IPS-18c (cell line): ENCODE results near the gene LGALS7.
"Not testable (repeated sequence)": the region's sequence is repeated elsewhere in the genome, so short reads cannot be mapped to it uniquely, and the experiment has no call there.

ENCODE experiments used
- H3K4me3 ChIP-seq: 2 replicates; pipeline ENCODE4 v1.7.0; 2013; ENCODE audit warnings: low read depth, mild to moderate bottlenecking, low read length, moderate library complexity; ENCODE audit not compliant: insufficient read depth
- H3K9me3 ChIP-seq: one replicate; pipeline ENCODE4 v1.6.1; 2013; ENCODE audit warnings: mild to moderate bottlenecking, low read length, moderate library complexity; ENCODE audit not compliant: control insufficient read depth, insufficient read depth

LGALS7 gene

GRCh38 chr19:38754196-38754595, 19.1 kb downstream of the LGALS7 start:
- H3K9me3 ChIP-seq = not testable (repeated sequence)

DNA sequence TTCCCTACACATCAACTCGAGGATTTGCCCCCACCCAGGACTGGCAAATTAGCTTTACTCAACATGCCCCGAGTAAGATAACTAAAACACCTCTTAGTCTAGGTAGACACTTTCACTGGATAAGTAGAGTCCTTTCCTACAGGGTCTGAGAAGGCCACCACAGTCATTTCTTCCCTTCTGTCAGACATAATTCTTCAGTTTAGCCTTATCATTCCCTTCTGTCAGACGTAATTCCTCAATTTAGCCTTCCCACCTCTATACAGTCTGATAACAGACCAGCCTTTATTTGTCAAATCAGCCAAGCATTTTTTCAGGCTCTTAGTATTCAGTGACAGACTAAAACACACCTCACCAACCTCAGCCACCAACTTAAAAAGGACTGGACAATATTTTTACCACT, 19.5 kb downstream of the LGALS7 start:
- not testable (repeated sequence) for H3K4me3 ChIP-seq, H3K9me3 ChIP-seq

More at GRCh38 chr19:38754196-38754595, 19.1 kb downstream of the LGALS7 start:
- H3K4me3 ChIP-seq = not testable (repeated sequence)

- Histone ChIP-seq H3K4me3 (no peak overlapping the region), H3K9me3 (no peaks in the 10 kb centered on the region)
Measured at GRCh38 chr19:38745316-38745715, 28.0 kb downstream of the LGALS7 start.

GRCh38 chr19:38744874-38745273, 28.4 kb downstream of the LGALS7 start:
- H3K4me3 ChIP-seq = no peak overlapping the region
- H3K9me3 ChIP-seq = no peaks in the 10 kb centered on the region

GRCh38 chr19:38744298-38744681, 29.0 kb downstream of the LGALS7 start, which contains the start of gene CAPN12:
Gene CAPN12 (minus strand): TSS chr19:38744474. CDS start chr19:38744165, 309 bp downstream.
- Histone ChIP-seq H3K4me3 (no peak within 1 kb of the TSS), H3K9me3 (no peaks in the 10 kb centered on the region)

- Histone ChIP-seq H3K4me3 (no peak overlapping the region), H3K9me3 (no peaks in the 10 kb centered on the region)
Measured at GRCh38 chr19:38743394-38744297, 29.7 kb downstream of the LGALS7 start.

DNA sequence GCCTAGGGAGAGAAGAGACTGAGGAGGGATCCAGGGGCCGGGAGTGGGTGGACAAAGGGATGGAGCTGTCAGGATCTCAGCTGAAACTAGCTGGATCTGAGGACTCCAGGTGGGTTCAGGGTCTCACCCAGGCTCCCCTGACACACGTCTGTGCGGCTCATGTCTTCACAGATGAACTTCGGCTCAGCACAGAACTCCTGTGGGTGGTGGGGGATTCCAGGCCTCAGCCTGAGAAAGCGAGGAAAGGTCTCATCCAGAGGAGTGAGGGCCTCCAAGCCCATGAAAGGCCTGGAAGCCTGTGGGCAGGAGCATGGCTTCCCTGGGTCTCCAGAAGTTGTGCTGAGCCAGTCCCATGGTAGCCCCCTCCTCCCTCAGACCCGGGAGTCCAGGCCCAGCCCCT, 30.4 kb downstream of the LGALS7 start:
- no peaks in the 10 kb centered on the region for H3K9me3 ChIP-seq
- H3K4me3 ChIP-seq = no peak overlapping the region

GRCh38 chr19:38742296-38742695, 31.0 kb downstream of the LGALS7 start:
- Histone ChIP-seq H3K4me3 (no peak overlapping the region), H3K9me3 (no peaks in the 10 kb centered on the region)

DNA sequence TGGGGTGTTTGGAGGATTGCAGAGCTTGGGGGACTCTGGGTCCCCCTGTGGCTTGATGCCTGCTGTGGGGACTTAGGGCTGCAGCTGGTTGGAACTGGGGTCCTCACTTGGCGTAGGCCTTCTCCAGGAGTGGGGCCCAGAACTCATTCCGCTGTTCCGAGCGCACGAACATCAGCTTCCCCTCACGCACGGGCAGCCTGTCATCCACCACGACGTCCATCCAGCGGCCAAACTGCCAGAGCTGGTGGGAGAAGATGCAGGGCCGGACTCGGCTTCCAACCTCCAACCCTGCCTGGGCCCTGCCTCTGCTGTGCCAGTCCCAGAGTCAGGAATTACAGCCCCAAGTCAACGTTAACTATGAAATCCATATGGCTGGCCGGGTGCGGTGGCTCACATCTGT, 31.6 kb downstream of the LGALS7 start:
- no peaks in the 10 kb centered on the region for H3K9me3 ChIP-seq
- no peak overlapping the region for H3K4me3 ChIP-seq

DNA sequence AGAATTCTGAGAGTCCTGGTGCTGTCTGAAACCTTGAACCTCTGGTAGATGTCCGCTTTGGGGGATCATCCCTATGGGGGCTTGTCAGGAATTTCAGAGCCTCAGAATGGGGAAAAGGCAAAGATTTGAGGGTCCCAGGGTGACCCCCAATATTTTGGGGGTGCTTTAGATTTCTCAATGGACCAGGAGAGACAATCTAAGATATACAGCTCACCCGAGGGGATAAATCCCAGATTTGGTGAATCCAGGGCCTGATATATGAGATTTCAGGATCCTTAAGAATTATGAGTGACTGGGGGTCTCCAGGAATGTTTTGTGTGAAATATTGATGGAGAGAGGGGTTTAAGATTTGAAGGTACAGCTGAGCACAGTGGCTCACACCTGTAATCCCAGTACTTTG, 32.4 kb downstream of the LGALS7 start:
- Histone ChIP-seq H3K9me3 (no peaks in the 10 kb centered on the region), H3K4me3 (no peak overlapping the region)

DNA sequence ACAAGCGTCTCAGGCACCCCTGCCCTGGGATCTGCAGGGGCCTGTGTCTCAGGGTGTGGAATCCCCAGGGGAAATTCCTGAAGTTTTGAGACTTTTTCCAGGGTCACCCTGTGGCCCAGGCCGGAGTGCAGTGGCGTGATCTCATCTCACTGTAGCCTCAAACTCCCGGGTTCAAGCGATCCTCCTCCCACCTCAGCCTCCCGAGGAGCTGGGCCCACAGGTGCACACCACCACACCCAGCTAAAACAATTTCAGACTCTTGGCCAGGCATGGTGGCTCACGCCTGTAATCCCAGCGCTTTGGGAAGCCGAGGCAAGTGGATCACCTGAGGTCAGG, 33.1 kb downstream of the LGALS7 start:
- Histone ChIP-seq H3K4me3 (no peak overlapping the region), H3K9me3 (no peaks in the 10 kb centered on the region)

- Histone ChIP-seq H3K4me3 (no peak overlapping the region), H3K9me3 (no peaks in the 10 kb centered on the region)
Measured at GRCh38 chr19:38739440-38740256, 33.7 kb downstream of the LGALS7 start.

GRCh38 chr19:38737921-38738737, 35.2 kb downstream of the LGALS7 start:
- no peak overlapping the region for H3K4me3 ChIP-seq

GRCh38 chr19:38737281-38737865, 35.9 kb downstream of the LGALS7 start:
- Histone ChIP-seq H3K4me3 (no peak overlapping the region), H3K9me3 (no peaks in the 10 kb centered on the region)

More at GRCh38 chr19:38737921-38738737, 35.2 kb downstream of the LGALS7 start:
- no peaks in the 10 kb centered on the region for H3K9me3 ChIP-seq

DNA sequence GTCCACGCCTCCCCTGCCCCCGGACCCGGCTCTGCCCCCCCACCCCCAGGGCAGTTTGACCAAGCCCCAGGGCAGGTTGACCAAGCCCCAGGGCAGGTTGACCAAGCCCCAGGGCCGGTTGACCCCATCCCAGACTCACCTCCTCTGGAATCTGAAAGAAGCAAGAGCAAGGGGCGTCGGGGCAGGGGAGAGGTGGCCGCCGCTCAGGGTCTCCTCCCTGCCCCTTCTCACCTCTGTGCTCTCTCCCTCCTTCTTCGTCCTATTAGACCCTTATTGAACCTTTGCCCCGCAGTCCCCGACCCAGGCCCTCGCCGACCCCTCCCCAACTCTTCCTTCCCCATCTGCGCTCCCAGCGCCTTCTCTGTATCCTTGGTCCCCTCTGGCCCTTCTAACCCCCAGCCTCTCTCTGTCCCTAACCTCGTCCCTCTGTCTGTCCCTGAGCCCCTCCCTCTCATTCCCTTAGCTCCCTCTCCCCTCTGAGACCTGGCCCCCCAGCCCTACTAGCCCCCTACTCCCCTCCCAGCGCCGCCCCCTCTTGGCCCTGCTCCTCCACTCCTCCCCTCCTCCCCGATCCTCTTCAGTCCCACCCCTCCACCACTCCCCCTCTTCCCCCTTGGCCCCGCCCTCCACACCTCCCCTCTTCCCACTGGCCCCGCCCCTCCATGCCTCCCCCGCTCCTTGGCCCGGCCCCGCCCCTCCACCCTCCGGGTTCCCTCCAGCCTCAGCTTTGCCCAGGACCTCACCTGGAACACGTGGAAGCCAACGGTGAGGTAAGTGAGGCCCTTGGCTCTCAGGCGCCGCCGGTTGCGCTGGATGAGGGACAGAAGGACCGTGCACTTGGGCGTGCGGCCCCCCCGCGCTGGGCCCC, 36.7 kb downstream of the LGALS7 start:
- Histone ChIP-seq H3K4me3 (peak overlapping the region; percentile 50), H3K9me3 (no peaks in the 10 kb centered on the region)

DNA sequence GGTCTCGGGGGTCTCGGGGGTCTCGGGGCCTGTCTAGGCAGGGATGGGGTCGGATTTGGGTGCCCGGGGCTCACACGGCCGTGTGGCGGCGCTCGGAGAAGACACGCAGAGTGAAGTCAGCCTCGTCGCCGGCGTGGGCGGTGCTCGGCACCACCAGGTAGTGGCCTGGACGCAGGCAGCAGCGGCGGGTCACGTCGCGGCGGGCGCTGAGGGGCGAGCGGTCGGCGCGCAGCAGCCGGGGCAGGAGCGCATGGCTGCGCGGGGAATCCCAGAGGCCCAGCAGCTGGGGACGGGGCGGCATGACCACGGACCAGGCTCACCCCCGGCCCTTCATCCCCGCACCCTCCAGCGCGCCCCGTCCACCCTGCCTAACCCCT, 37.3 kb downstream of the LGALS7 start:
- peak overlapping the region; percentile 50; the same call in 1 of the 2 replicates for H3K4me3 ChIP-seq
- H3K9me3 ChIP-seq = no peaks in the 10 kb centered on the region
